HG02870 (cell line): Measurements from ENCODE around the gene C1QTNF6.

ENCODE experiments used
- ATAC-seq: cut with Tn5 transposase; IDR thresholded peaks from one replicate; pipeline ENCODE4 v1.9.1; 2021; ENCODE audit warnings: mild to moderate bottlenecking, moderate library complexity; ENCODE audit not compliant: unreplicated experiment

C1QTNF6 gene

DNA sequence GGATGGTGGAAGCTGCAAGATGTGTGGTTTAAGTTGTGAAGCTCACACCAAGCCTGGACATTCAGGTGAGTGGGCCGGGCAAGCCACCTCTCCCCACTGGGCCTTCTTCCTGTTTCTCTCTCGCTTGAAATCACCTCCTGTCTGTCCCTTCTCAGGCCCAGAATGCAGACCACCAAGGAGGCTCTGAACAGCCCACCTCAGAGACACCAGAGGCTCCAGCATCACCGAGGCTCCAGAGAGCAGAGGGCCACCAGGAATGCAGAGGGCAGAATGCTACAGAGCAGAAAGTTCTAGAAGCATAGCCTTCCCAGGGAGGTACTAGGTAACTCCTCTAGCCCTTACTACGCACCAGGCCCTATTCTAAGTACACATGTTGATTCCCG, 23.6 kb downstream of the C1QTNF6 start:
- no peak for ATAC-seq

DNA sequence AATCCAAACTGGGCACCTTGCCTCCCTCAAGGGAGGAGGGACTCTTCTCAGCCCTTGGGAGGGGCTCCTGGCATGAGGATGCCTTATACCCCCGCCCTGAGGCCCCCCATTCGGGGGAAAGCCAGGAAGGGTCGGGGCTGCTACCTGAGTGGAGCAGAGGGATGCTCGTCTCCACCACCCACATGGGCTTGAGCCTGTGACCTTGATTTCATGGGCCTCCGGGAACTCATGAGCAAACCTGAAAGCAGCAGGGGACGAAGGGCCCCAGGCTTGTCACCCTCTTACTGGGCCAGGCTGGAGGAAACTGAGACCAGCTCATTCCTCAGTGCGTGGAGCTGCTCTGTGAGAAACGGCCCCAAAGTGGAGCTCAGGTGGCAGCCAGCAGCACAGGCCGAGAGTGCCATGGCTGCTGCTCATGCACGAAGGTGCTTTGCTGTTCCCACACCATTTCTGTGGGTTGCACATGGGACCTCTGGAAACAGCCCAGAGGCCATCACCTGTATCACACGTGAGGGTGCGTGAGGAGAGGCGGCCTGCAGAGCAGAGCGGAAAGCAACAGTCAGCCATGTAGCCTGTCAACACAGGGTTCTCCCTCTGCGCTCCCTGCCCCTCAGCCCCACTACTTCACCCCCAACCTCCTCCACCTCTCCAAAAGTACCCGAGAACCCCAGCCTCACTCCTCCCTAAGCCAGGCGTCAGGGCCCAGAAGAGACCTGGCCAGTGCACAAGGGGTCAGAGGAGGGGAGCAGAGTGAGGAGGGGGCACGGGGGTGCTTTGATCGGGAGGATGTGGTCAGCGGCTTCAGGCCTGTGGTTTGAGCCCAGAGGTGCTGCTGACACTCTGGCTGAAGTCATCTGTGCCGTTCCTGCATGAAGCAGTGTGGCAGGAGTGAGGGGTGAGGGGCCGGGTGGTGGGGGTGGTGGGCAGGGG, 24.2 kb downstream of the C1QTNF6 start:
- no peak for ATAC-seq

DNA sequence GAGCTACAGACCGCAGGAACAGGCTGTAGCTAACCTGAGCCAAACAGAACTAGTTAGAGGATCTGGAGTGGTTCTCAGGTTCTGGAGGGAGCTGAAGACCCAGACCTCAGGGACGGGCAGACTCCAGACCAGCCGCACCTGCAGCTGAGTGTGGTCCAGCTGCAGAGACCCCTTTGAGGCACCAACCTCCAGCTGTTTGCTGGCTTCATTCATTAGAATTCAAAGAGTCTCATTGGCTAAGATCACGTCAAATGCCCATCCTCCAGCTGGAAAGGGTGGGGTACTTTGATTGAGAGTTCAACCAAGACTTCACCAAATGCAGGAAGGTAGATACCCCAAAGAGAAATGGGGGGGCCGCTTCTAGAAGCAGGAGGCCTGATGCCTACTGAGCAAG, 25.0 kb downstream of the C1QTNF6 start:
- ATAC-seq: no peak

DNA sequence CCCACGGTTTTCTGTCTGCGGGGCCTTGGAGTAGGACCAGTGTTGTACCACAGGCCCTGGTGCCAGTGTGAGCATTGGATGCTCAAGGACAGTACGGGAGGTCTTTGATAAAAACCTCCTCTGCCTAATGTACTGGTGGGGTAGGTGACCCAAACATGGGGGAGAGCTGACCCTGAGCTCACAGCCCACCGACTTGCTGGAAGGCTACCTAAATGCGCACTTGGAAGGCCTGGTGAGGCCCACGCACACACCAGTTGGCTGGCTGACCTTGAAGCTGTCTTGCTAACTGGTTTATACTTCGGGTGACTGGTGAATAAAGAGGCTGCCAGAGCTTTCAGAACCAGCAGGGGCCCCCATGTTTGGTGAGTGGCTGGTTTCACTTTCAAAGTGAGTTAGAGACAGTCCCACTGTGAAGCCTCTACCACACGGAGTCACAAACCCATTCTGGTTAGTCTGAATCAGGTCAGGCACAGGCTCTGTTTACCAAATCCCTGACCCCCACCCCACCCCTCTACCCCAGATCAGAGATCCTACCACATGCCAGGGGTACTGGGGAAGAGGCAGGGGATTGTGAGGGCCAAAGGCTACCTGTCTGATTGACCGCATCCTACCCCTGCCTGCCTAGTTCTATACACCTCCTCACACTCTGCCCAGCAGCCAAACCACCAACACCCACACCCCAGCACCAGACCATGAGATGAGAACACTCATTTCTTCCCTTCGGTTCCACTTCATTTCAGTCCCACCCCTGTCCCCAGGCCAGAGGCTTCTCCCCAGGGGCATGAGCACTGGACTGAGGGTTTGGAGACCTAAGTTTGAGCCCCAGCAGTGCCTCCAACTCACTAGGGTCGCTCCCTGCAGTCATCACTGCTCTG, 25.6 kb downstream of the C1QTNF6 start:
- peak; percentile 56 for ATAC-seq

DNA sequence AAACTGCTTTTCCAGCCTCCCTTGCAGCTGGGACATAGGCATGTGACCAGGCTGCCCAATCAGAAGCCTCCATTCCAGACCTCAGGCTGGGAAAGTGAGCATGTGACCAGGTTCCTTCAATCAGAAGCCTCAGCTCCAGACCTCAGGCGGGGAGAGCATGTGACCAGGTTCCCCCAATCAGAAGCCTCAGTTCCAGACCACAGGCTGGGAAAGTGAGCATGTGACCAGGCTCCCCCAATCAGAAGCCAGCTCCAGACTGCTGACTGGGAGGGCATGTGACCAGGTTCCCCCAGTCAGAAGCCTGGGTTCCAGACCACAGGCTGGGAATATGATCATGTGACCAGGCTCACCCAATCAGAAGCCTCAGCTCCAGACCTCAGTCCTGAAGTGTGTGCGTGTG, 26.6 kb downstream of the C1QTNF6 start:
- ATAC-seq: no peak

DNA sequence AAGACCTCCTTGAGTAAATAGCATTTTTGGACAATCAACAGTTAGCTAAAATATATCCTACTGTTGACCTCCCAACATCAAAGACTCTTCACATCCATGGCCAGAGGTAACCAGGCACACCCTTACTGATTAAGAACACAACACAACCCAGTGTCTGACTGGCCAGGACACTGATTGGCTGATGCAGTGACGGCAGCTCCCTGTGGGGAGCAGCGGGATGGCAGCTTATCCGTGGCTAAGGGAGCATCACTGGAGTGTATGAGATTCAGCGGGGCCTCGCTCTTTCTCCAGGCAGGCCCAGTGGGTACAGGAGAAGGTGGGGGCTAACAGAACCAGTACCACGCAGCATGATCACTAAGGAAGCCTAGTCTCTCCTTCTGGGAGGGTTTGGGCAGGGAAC, 28.0 kb downstream of the C1QTNF6 start:
- ATAC-seq: no peak

DNA sequence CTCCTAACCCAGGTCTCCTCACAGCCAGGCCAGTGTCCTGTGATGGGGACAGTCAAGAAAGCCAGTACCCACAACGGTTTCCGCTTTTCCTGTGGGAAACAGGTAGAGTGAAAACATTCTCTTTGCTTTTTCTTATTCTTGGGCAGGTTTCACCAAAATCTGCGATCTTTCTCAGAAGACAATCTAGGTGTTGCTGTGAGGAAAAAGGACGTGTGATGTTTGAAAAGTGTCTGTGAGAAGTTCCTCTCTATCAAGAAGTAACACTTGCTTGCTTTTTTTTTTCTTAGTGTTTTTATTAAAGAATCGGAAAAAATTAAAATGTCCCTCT, 29.1 kb downstream of the C1QTNF6 start:
- ATAC-seq: no peak

DNA sequence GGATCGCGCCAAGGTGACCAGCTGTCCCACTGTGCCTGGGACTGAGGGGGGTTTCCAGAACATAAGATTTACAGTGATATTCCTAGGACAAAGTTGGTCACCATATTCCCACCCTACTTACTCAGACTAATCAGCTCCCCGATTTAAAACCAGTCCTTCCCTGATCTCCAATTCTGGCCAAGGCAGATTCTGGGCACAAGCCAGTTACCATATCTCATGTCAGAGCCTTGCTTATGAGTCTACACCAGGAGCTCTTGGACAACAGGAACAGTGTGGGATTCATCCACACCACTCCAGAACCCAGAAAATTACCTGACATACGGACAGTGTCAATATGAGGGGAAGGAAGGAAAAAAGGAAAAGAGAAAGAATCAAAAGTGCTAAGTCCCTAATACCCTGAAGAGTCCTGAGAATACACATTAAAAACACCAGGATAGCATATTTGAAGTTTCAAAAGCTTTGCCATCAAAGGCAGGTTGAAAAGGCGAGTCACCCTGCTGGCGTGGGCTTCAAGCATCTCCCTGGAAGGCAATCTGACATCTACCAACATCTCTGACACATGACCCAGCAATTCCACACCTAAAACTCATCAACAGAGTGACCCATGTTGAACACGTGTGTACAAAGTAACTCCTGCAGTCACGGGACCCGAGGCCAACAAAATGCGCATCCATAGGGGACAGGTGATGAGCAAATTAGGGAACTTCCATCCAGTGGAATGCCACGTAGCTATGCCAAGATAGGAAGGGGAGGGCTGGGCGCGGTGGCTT, 30.3 kb downstream of the C1QTNF6 start:
- ATAC-seq: no peak

DNA sequence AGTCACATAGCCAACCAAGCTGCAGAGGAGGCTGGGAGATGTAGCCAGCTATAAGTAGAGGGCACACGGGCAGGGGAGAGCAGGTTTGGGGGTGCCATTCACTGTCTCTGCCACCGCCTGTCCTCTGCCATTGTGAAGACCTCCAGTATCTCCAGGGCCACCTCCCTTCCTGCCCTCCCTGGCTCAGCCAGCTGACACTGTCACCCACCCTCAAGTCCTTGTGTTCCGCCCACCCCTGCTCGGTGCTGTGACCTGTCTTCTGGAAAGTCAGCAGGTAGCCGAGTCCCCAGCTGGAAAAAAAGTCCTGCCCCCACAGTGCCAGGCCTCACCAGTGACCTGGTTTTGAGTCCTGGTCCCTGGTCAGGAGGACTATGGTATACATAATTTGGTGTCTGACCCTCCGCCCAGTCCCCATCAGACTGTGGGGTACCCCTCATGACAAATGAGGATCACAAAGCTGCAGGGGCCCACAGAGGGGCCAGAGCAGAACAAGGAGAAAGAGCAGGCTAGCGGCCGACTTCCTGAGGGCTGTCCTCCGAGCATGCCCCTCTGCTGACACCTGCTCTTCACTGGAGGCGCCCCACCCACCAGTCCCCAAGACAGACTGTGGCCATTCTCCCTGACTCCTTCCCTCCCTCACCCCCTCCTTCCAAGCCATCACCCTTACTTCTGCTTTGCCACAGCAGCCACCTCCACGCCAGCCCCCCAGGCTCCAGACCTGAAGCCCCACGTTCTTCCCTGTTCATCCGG, 31.2 kb downstream of the C1QTNF6 start:
- ATAC-seq: no peak

DNA sequence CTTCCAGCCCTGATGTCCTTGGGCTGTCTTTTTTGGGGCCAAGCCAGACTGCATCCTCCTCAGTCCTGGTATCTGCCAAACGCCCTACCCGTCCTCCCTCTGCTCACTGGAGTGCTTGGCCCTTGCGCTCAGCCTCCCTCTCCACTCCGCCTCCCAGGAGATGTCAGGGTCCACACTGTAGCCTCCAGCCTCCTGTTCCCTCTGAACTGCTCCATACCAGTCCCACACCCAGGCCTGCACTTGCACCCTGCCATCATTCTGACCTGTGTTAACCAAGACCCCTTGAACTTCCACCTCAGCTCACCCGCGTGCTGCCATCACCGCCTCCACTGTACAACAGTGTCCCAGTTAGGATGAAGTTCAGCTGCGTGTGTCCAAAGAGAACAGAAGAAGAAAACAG, 32.1 kb downstream of the C1QTNF6 start:
- no peak for ATAC-seq

DNA sequence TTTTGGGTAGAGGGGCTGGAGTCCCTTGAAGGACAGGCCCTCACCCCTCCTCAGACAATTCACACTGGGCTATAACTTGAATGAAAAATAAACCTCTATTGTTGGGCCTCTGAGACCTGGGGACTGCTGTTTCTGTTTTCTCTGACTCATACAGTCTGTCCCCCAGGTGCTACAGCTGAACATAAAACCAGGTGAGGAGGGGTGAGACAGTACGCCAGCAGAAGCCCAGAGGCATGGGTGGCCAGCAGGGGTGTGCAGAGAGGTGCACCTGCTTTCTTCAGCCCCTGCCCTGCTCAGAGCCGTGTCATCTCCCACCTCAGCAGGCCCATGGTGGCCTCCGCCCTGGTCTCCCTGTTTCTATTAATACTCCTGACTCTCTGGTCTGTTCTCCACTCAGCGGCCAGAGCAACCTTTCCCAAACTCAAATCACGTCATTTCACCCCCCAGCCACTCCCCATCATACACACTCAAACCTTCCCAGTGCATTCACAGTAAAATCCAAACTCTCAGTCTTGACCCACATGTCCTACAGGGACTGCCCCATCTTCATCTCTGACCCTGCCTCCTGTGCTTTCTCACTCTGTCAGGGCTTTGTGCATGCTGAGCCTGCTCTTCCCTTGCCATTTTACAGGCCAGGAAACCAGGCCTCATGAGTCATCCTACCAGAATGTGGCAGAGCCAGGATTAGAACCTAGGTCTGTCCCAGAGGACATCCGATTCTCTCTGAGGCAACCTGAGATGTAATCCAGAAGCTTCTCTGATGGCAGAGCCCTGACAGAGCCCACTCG, 32.9 kb downstream of the C1QTNF6 start:
- peak; percentile 64 for ATAC-seq

DNA sequence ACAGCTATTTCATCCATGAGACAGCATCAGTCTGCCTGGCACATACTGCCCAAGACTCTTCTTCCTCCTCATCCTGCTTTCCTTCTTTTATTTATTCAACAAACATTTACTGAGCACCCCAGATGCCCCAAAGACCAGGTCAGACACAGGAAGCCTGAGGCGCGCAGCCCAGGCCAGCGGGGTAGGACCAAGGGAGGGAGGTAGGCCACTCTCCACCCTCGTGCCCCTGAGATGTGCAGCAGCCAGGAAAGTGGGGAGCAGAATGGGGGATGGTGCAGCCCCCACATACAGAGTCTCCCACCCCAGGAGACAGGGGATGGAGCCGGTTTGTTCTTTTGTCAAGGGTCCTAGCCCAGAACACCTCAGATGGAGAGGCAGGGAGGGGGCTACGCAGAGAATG, 34.1 kb downstream of the C1QTNF6 start:
- ATAC-seq: no peak

DNA sequence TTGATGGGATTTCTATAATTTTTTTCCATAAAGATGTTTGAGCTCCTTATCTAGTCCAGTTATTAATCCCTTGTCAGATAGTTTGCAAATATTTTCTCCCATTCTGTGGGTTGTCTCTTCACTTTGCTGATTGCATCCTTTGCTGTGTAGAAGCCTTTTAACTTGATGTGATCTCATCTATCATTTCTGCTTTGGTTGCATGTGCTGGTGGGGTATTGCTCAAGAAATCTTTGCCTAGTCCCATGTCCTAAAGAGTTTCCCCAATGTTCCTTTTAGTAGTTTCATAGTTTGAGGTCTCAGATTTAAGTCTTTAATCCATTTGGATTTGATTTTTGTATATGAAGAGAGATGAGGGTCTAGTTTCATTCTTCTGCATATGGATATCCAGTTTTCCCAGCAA, 36.6 kb downstream of the C1QTNF6 start:
- no peak for ATAC-seq

DNA sequence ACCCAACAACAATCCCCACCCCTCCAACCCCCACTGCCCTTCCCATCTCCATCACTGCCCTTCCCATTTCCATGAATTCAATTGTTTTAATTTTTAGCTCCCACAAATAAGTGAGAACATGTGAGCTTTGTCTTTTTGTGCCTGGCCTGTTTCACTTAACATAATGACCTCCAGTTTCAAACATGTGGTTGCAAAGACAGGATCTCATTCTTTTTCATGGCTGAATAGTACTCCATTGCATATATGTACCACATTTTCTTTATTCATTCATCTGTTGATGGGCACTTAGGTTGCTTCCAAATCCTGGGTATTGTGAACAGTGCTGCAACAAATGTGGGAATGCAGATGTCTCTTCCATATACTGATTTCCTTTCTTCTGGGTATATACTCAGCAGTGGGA, 37.3 kb downstream of the C1QTNF6 start:
- no peak for ATAC-seq

DNA sequence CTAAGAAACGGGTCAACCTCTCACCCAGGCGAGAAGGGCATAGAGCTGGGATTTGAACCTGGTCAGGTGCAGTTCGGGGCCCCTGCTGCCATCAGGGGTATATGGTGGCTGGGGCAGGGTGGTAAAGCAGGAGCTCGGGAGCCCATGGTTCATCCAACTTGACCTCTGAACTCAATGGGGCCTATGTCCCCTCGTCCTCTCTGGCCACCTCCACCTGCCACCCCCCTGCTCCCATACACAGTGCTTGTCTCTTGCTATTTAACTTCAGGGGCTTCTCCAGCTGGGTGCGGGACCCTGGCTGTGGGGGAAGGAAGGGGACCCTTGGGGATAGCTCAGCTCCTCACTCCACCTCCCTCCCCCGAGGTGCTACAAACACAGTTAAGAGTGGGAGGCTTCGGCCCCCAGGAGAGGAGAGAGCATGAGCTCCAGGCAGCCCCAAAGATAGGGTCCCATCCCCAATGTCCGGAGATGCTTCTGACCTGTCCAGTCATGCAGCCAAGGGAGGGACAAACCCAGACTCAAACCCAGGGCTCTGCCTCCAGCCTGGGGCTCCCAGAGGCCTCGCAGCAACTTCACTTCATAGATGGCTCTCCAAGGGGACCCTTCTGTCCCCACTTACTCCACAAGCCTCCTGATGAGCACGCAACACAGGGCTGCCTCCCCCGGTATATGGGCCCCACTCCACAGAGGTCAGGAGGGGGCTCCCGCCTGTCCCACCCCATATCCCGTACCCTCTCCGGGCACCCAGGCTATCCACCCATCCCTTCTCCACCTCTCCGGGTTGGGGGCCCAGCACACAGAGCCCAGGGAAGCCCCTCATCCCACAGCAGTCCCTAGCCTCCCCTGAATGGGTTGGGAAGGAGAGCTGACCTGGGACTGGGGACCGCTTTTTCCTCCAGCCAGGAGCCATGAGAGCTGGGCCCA, 39.0 kb downstream of the C1QTNF6 start:
- ATAC-seq: peak; percentile 3

DNA sequence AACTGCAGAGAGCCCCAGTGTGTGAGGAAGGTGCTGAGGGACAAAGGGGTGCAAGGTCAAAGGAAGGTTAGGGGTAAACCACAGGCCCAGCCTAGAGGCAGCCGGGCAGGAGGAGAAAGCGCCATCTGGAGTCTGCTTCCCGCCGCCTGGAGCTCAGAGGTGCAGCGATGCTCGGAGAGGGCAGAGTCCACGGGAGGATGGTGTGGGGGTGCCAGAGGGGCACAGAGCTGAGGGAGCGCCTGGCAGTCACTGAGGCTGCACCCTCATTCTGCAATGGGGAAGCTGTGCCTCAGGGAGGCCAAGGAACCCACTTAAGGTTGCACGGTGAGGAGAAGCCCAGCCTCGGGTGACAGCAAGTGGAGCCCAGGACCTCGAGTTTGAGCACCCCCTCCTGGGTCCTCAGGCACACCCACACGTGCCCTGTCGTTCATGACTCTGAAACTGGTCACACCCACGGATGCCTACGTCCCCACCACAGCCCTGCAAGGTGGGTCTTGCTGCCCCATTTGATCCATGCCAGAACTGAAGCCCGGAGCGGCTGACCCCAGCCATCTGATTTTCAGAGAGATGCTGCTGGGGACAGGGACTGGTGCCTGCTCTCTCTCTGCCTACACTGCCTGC, 39.9 kb downstream of the C1QTNF6 start:
- no peak for ATAC-seq

DNA sequence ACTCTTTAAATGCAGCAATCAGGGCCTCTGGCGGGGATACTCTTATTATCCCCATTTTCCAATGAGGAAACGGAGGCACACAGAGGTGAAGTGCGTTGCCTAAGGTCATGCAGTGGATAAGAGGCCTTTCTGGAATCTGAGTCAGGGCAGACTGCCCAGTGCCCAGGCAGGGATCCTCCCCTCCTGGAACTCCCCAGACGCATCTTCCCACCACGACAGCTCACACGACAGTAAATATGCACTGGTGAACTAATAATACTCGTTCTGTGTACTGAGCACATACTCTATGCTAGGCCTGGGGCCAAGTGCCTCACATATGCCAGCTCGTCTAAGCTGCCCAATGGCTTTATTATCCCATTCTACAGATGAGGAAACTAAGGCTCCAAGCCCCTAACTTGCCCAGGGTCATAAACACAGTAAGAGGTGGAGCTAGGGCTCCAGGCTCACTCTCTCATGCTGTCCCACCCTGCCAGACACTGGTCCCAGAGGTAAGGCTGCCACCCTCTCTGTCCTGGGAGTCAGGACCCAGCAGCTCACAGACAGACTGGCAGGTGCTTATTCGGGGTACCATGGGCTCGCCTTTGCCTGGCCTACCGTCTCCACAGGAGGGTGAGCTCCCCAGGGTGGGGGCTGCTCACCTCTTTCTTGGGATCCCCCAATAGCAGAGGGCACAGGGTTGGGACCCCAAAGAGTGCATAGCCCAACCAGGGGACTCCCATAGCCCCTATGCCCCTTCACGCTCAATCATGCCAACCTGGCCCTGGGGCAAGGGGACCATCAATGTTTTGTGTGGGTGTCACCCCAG, 40.7 kb downstream of the C1QTNF6 start:
- ATAC-seq: no peak
